Fibroblast of villous mesenchyme (primary cell): Measurements from ENCODE around the gene ECSIT. TPM values are rescaled to one million over a fixed set of nuclear protein-coding genes. Genes with fewer than 3 reads are reported as not detected.
"Not testable (repeated sequence)": the region's sequence is repeated elsewhere in the genome, so short reads cannot be mapped to it uniquely, and the experiment has no call there.

Experiments
- DNase-seq: peaks from one replicate; pipeline ENCODE4 v3.0.0-alpha.2; 2010; ENCODE audit warnings: low read depth
- H3K4me3 ChIP-seq: 2 replicates; pipeline ENCODE4 v1.5.1; 2011; ENCODE audit warnings: low read depth, mild to moderate bottlenecking, low read length
- CTCF ChIP-seq: IDR thresholded peaks from 2 replicates; pipeline ENCODE4 v1.5.1; 2012; ENCODE audit warnings: low read depth, mild to moderate bottlenecking, low read length; ENCODE audit not compliant: insufficient read depth
- total RNA-seq: library from RNA; depleted of rRNA; stranded (reverse); fragments of >200 nt; gene quantifications from 2 replicates; pipeline ENCODE4 v1.2.3, GENCODE V29; 2012

Gene ECSIT
- total RNA-seq, 1 donor = 22.9 TPM

- H3K4me3 ChIP-seq = no peak overlapping the region
- peak; percentile 16 for DNase-seq
- TF ChIP-seq CTCF = no peak
Measured at GRCh38 chr19:11479090-11479897, 49.6 kb downstream of the ECSIT start.

- DNase-seq = no peak
- no peak for TF ChIP-seq CTCF
- no peak overlapping the region for H3K4me3 ChIP-seq
Measured at GRCh38 chr19:11478167-11479089, 50.5 kb downstream of the ECSIT start.

GRCh38 chr19:11475861-11476260 is 53.1 kb downstream of the ECSIT start:
- TF ChIP-seq CTCF = no peak
- H3K4me3 ChIP-seq = no peak overlapping the region
- DNase-seq = no peak

- not testable (repeated sequence) for DNase-seq, H3K4me3 ChIP-seq
Measured at GRCh38 chr19:11475343-11475742, 53.6 kb downstream of the ECSIT start.

GRCh38 chr19:11473725-11474124 is 55.2 kb downstream of the ECSIT start:
- no peak for DNase-seq
- TF ChIP-seq CTCF = no peak

GRCh38 chr19:11468266-11468845 is 60.6 kb downstream of the ECSIT start:
- DNase-seq = not testable (repeated sequence)

More at GRCh38 chr19:11473725-11474124, 55.2 kb downstream of the ECSIT start:
- H3K4me3 ChIP-seq = no peak overlapping the region

GRCh38 chr19:11465600-11465999 is 63.3 kb downstream of the ECSIT start:
- TF ChIP-seq CTCF = no peak
- no peak overlapping the region for H3K4me3 ChIP-seq
- no peak for DNase-seq

More at GRCh38 chr19:11468266-11468845, 60.6 kb downstream of the ECSIT start:
- H3K4me3 ChIP-seq = not testable (repeated sequence)
